Frontal cortex (tissue), 4 donors: ENCODE data around the gene TSPEAR. TPM values are rescaled to one million over a fixed set of nuclear protein-coding genes. Genes with fewer than 3 reads are reported as not detected.

ENCODE experiments used
- DNase-seq, 2 donors: peaks; one replicate each; pipeline ENCODE4 v3.0.0; 2012; ENCODE audit warnings: low spot score in 2 of 2
- FAIRE-seq: peaks from 2 replicates; lab custom pipeline; 2012; peaks lifted over from hg19 to GRCh38; lab: Jason Lieb, UNC
- total RNA-seq: library from RNA; depleted of rRNA; stranded (reverse); fragments of >200 nt; gene quantifications from one replicate; pipeline ENCODE4 v1.2.3, GENCODE V29; 2014
- donor health status: control.
- donor health status: control.
- donor health status: control.

Gene TSPEAR
- total RNA-seq, 1 donor from 2014 or later = not detected

DNA sequence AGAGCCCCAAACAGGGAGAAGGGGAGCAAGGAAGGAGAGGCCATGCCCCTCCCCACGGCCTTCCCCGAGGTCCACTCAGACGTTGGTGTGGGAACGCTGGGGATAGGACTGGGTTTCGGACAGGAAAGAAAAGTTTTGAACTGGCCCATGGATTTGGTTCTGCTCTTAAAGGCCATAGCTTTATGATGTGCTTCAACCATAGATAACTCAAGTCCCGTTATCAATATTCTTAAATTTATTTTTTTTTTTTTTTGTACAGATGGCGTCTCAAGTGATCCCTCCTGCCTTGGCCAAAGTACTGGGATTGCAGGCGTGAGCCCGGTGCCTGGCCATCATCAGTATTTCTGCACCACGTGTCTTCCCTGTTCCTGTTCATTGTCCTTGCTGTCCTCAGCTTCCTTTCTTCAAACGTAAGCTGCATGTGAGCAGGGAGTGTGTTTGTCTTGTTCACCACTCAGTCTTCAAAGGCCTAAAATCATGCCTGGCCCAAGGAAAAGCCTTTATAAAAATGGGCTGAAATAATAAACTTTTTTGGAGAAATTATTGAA lies 170.6 kb downstream of the TSPEAR start:
- no peak for DNase-seq
- no peak for FAIRE-seq

DNA sequence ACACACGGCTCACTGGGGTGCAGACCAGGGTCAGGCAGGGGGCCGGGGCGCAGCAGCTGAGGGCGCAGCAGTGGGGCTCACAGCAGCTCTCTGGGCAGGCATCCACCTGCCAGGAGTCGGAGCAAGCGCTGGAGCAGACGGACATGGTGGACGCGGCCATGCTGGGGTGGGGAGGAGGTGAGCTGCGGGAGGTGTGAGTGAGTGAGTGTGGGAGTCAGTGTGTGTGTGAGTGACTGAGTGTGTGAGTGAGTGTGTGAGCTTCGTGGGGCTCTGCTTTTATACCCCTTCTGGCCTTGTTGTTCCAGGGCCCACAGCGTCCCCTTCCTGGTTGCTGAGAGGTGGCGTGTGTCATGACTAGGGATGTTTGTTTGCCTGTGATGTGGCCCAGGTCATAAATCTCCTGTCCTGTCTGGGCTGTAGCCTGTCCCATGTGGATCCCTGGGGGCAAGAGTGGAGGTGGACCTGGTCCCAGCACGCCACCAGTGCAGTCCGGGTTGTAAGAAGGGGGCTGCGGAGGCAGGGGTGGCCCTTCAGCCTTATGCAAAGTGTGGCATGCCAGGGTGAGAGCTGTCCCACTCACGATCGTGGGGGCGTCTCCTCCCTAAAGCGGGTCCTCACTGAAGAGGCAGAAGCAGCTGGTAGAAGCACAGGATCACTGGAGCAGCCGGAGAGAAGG lies 171.2 kb downstream of the TSPEAR start, which contains the start of gene KRTAP10-1:
Gene KRTAP10-1 (minus strand): TSS at position 205 of the 676 bp plus-strand sequence. CDS start 45 bp downstream, at position 160.
- FAIRE-seq (no peak), DNase-seq (no peak)

GRCh38 chr21:44539046-44539445 lies 172.3 kb downstream of the TSPEAR start:
- no peak for DNase-seq
- FAIRE-seq = no peak

DNA sequence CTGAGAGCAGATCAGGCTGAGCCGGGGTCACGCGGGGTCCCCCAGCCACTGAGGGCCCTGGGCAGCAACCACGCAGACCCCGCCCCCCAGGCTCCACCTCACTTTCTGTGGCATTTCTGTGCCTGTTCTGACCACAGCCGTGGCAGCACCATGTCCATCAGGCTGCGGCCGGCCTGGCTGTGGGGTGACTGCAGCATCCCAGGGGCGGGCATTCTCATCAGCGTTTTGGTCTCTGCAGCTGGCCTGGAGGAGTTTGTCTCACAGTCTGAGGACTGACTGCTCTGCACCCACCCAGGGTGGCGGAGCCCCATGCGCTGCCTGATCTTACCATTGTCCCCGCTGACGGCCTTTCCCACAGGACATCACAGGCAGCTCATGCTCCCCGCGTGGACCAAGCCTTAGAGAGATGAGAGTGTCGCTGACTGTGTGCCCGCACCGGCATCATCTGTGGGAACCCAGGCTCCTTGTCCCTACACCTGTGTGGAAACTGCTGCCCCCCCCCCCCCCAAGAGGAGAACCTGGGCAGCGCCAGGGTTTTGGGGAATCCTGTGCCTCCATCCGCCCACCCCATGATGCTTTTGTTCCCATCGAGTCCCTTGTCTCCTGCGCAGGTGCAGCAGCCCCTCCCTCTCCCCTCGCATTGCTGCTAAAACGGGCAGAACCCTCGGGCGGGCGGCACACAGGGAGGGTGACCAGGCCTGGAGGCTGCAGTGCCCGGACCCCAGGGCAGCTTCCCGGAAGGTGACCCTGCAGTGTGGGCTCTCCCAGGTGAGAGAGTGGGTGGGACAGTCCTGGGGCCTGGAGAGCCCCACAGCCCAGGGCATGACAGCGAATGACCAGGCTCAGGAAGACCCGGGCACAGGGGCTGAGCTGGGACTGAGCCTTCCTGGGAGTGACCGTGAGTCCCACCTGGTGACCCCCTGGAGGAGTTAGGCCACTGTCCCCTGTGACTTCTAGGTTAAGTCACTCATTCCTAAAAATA lies 173.2 kb downstream of the TSPEAR start:
- FAIRE-seq (no peak), DNase-seq (no peak)

DNA sequence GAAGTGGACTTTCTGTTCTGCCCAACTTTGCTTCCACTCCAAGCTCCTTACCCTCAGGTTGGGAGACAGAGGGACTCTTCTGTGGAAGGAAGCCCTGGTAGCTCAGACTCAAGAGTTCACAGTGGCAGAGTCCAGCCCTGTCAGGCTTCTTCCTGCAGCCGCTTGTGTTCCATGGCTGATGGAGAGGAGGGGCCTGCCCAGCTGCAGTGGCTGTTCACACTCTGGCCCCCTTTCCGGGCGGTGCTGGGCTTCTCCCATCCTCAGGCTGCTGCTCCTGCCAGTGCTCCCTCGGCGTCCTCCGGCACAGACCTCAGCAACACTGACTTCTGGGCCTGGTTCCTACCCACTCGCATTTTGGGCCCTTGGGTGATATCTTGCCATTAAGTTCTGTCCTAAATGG lies 175.4 kb downstream of the TSPEAR start:
- DNase-seq (no peak), FAIRE-seq (no peak)

DNA sequence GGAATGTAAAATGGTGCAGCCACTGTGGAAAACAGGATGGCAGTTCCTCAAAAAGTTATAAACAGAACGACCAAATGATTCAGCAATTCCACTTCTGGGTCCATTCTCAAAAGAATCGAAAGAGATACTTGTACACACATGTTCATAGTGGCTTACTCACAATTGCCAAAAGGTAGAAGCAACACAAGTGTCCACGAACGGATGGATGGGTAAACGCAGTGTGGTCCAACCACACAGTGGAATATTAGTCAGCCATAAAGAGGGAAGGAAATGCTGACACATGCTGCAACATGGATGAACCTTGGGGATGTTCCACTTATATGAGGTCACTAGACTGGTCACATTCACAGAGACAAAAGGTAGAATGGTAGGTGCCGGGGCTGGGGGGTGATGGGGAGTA lies 176.7 kb downstream of the TSPEAR start:
- no peak for DNase-seq
- FAIRE-seq = no peak

- DNase-seq (no peak), FAIRE-seq (no peak)
Measured at GRCh38 chr21:44533891-44534627, 177.3 kb downstream of the TSPEAR start.

DNA sequence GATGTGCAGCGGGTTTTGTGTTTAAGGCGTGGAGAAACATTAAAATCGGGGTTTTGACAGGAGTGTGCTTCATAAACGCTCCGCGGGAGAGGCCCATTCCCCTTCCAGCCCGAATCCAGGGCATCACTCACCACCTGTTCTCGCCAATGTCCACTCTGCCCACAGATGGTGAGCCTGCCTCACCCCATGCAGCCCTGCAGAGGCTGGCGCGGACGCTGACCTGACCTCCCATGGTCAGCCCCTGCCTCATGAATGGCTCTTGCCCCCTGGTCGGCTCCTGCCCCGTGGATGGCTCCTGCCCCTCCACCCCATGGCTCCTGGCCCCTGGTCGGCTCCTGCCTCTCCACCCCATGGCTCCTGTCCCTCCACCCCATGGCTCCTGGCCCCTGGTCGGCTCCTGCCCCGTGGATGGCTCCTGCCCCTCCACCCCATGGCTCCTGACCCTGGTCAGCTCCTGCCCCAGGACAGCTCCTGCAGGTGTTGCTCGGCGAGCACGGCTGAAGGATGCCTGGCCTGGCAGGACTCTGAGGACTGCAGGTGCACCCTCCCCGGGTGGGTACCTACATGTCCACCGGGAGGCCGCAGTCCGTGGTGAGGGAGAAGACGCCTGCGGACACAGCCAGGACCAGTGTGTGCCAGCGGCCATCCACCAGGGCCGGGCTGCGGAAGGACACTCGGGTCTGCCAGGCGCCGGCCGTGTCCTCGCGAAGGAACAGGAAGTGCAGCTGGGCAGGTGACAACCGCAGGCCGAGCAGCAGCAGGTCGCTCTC lies 178.1 kb downstream of the TSPEAR start:
- DNase-seq (no peak), FAIRE-seq (no peak)

GRCh38 chr21:44532712-44533111 lies 178.7 kb downstream of the TSPEAR start:
- DNase-seq = no peak

GRCh38 chr21:44531606-44532564 lies 179.5 kb downstream of the TSPEAR start:
- DNase-seq (no peak), FAIRE-seq (no peak)

More at GRCh38 chr21:44532712-44533111, 178.7 kb downstream of the TSPEAR start:
- FAIRE-seq = no peak

DNA sequence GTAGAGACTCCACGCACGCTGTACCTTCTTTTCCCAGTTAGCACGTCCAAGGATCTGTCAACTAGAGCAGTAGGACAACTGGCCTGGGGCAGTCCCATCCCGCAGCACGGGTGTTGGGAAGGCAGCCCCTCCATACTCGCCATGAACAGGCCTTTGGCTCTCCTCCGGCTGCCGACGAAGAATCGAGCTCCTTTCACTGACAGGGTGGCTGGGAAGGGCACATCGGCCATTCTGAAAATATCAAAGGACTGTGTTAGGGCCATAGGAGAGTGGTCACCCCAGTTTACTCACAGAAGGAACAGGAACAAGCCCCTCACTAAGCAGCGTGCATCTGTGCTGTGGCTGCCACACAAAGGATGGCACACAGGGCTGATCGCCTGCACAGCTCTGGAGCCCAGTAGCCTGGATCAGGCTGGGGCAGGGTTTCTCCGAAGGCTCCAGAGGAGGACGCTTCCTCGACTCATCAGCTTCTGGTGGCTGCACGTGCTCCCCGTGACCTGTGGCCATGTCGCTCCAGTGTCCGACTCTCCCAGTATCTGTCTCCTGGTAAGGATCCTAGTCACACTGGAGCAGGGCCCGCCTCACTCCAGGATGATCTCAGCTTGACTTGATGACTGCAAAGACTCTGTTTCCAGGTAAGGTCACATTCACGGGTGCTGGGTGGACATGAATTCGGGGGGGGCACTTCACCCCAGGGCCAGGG lies 180.3 kb downstream of the TSPEAR start:
- FAIRE-seq (no peak), DNase-seq (no peak)

DNA sequence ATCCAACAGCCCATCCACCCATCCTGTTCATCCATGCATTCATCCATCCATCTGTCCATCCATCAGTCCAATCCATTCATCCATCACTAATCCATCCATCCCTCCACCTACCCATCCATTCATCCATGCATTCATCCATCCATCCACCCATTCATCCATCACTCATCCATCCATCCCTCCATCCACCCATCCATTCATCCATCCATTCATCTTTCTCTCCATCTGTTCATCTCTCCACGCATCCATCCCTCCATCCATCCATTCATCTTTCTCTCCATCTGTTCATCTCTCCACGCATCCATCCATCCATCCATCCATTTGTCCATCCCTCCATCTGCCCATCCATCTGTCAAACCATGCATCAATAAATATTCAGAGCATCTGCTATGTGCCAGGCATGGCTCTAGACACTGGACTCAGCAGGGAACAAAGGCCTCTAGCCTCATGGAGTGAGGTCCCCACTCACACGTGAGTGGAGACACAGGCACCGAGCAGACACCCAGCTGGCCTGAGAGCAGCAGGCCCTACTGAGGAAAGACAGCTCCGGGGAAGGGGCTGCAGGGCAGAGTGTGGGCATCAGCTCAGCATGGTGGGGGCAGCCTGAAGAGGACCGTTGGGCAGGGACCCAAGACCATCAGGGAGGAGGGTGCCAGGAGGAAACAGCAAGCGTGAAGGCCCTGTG lies 181.0 kb downstream of the TSPEAR start:
- no peak for DNase-seq
- no peak for FAIRE-seq

DNA sequence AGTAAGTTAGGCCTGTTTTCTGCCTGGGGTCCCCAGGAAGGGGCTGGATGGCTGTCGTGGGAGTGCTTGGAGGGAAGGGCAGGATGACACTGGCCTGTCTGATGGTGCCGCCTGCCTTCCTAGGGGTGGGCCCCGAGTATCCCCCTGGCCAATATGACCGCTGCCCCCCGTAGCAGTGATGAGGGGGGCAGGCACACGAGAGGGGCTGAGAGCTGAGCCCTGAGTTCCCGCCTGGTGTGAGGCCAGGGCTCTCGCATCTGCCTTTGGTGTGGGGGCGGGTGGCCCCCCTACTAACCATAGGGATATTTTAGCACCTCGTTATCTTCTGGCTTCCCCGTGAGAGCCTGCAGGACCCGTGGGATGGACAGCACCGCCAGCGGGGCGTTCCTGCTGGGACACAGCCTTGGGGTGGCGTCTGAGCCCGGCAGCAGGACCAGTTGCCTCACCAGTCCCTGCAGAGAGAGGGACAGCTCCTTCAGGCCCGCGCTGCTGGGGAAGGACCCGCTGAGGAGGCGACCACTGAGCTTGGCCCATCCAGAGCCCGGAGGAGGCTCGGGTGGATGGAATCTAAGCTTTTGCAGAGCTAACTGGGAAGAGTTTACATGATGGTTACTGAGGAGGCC lies 181.8 kb downstream of the TSPEAR start:
- DNase-seq = no peak
- no peak for FAIRE-seq

GRCh38 chr21:44529011-44529421 lies 182.4 kb downstream of the TSPEAR start:
- no peak for DNase-seq
- FAIRE-seq = no peak

DNA sequence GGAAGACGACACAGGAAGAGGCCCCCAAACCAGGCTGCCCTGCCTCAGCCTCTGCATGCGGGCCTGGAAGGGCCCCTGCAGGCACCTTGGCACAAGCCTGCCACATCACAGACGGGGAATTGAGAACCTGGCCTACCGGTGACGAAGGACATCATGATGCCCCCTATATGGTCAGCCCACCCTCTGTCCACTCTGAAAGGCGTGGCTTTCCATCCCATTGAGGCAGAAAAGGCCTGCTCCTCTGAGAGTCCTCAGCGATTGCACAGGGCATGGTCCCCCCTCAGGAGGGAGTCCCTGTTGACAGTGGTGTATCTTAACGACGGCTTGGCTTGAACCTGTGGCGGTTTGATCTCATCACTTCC lies 182.8 kb downstream of the TSPEAR start:
- FAIRE-seq = no peak
- DNase-seq = no peak

DNA sequence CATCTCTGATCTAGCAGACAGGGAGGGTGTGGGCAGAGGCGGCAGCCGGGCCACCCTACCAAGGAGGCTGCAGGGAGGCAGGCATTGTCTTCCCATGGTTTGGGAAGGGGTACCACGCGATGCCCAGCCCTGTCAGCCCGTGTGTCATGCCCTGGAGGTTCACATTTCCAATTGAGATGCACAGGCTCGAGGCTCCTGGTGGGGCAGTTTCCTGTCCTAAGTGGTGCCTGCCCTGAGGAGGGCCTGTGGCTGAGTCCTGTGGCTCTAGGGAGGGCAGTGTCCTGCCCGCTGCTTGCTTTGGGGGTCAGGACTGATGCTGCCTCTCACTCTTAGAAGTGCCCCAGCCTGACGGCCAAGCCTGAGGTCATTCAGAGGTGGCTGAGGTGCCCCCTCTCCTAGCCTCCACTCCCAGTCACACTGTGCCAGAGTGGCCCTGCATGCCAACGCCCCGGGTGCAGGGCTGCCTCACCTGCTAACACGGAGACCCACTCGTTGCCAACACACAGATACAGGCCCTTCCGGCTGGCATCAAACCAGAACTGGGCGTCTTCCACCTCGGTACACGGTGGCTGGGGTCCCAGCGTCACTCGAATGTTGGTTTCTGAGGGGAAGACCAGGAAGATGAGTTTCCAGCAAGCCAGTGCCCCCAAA lies 183.3 kb downstream of the TSPEAR start:
- no peak for FAIRE-seq
- DNase-seq = no peak
